SK-N-MC (cell line): ENCODE measurements around the gene ZNF436.

Experiments used
- EZH2 ChIP-seq: fragments of 200-600 bp; sonication (generic); IDR thresholded peaks from one replicate; pipeline ENCODE4 v1.6.1; 2017; ENCODE audit warnings: antibody characterized with exemption
- FOXP2 ChIP-seq: optimal IDR thresholded peaks from 2 replicates; pipeline ENCODE3; 2011; ENCODE audit warnings: mild to moderate bottlenecking, moderate library complexity; ENCODE audit not compliant: insufficient read depth; ENCODE audit errors: extremely low read length, control extremely low read depth
- POLR2AphosphoS5 ChIP-seq: IDR thresholded peaks from 2 replicates; pipeline ENCODE4 v1.6.1; 2012; ENCODE audit warnings: mild to moderate bottlenecking, low read depth, low read length, borderline replicate concordance

- TF ChIP-seq POLR2AphosphoS5 (no peak), EZH2 (no peak), FOXP2 (no peak)
Observed at GRCh38 chr1:23393706-23394105, 24.1 kb upstream of the ZNF436 start.
